ENCODE results near the gene TRPM5.

The TRPM5 gene

GRCh38 chr11:2406878-2407410, 37.4 kb downstream of the TRPM5 start:
- DNase-seq (ENCODE audit: low read depth in 2 of 2), result no peak

DNA sequence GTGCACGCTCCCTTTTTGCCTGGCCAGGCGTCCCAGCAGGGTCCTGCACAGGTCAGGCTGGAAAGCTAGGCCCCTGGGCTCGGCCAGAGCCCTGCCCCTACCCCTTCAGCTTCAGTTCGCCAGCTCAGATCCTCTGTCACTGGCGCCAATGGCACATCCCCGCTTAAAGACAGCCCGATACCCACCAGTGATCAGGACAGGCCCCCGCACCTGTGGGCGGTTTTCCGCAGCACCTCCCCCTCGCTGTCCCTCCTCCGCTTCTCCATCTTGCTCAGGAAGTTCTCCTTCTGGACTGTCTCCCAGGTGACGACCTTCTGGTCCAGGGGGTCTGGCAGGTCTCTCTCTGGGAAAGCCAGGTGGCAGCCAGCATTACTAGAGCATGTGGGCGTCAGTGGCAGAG, 37.9 kb downstream of the TRPM5 start:
- no peak for DNase-seq (ENCODE audit: low read depth in 2 of 2)

DNA sequence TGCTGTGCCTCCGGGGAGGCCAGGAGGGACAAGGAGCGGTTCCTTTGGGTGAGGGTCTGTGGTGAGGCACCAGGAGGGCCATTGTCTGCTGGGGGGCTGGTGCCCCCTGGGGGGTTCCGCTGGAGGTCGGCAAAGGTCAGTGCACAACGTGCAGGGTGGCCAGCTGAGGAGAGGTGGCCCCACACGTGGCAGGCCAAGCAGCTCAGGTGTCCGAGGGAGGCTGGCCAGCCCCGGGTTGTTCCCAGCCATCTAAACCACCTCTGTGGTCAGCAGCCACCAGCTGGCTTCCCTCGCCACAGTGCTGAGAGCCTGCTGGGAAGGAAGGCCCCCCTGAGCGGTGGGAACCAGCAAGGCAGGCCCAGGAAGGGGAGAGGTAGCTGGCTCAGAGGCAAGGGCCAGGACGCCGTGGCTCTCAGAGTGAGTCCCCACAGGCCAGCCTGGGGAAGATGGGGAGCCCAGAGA, 39.5 kb downstream of the TRPM5 start:
- no peak for DNase-seq (ENCODE audit: low read depth in 2 of 2)

- no peak for DNase-seq (ENCODE audit: low read depth in 2 of 2)
These were observed 41.2 kb downstream of the TRPM5 start for GRCh38 chr11:2402890-2403645.

DNA sequence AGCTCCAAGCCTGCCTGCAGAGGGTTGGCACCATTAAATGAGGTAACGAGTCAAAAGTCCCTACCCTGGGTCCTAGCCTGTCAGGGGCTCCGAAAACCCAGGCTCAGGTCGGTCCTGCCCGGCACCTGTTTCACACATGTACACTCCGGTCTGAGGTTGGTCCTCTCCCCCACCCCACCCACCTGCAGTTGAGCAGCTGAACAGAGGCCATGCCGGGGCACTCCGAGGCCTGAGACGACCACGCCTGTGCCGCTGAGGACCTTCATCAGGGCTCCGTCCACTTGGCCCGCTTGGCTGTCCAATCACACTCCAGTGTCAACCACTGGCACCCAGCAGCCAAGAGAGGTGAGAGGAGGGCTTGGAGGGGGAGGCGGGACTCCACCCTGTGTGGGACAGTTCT, 42.2 kb downstream of the TRPM5 start:
- DNase-seq (ENCODE audit: low read depth in 2 of 2), result no peak

DNA sequence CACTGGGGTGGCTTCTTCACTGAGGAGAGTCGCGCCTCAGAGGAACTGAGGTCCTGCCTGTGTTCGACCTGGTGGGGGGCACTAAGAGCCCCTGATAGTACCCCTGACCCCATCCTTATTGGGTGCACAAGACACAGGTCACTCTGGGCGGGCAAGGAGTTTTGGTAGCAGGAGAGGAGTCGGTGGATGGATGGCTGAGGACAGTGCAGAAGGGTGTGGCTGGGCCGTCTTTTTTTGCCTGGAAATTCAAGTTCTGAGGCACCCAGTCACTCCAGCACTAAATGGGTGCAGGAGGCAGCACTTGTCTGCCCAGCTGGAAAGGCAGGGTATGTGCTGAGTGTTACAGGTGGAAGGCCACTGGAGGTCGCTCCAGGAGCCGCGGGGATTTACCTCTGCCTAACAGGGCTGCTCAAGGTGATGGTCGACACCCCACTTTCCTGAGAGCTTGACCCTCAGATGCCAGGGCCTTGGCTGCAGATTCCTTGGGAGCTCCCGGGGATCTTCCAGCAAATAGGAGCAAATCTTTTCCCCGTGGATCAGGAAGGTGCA, 42.8 kb downstream of the TRPM5 start:
- no peak for DNase-seq (ENCODE audit: low read depth in 2 of 2)

- DNase-seq (ENCODE audit: low read depth in 2 of 2), result no peak
These were observed 43.4 kb downstream of the TRPM5 start for GRCh38 chr11:2400762-2401435.

DNA sequence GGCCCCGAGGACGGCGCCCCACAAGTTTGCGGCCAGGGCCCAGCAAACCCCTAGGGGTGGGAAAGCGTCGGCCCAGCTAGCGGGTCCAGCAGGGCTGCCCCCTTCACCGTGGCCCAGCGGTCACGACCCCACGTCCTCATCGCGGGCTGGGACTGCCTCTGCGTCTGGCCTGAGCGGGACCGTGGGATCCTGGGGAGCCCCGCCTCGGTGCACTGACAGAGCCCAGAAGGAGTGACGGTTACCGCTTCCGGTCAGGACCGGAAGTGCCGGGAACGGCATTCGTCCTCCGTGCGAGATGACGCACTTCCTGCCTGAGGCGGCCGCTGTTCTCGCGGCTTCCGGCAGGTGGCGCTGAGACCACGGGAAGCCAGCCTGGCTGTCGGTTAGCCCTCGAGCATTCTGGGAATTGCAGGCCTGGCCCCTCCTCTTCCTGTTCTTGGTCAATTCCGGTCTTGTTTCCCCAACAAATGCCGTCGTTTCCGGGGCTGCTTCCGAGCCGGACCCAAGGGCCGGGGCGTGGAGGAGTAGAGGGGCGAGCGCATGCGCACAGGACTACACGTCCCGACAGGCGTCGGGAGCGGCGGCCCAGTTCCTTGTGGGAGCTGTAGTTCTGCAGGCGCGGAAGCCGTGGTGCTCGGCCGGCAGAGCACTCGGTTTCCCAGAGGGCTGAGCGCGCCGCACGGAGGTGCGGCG, 44.1 kb downstream of the TRPM5 start, which contains the start of gene TSSC4:
Gene TSSC4 (plus strand): TSS at position 682 of the 693 bp plus-strand sequence. CDS start 1,884 bp downstream, outside the sequence.
- peak; percentile 99 for DNase-seq (ENCODE audit: low read depth in 2 of 2)

GRCh38 chr11:2399488-2400068, 44.7 kb downstream of the TRPM5 start:
- no peak for DNase-seq (ENCODE audit: low read depth in 2 of 2)

DNA sequence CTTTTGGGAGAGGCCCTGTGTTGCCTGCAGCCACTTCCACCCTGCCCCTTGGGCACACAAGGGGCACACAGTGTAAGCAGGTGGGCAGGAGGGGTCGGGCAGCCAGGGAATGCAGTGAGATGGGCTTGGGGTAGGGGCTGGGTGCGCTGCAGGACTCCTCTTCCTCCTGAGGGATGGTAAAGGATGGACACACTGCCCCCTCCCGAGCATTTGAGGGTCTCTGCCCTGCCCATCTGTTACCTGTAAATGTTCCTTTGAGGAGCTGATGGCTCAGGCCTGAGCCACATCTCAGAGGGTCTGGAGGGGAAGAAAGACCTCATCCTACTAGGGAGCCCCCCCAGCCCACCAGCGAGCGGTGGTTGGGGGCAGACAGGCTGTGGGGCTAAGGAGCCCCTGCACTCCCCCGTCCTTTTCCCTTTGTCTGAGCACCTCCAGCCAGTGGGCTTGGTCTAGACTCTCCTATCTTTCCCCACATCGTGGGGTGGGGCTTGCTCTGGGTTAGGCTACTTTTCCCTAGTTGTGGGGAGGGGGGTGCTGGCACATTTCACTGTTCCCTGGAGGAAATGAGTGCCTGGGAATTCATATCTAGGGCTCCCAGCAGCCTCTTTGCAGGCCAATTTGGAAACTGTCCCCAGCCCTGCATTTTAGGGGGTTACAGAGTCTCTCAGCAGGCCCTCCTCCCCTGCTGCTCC, 45.5 kb downstream of the TRPM5 start:
- no peak for DNase-seq (ENCODE audit: low read depth in 2 of 2)

GRCh38 chr11:2397005-2397404, 47.3 kb downstream of the TRPM5 start:
- no peak for DNase-seq (ENCODE audit: low read depth in 2 of 2)

- no peak for DNase-seq (ENCODE audit: low read depth in 2 of 2)
These were observed 47.8 kb downstream of the TRPM5 start for GRCh38 chr11:2396471-2396870.

- no peak for DNase-seq (ENCODE audit: low read depth in 2 of 2)
These were observed 48.5 kb downstream of the TRPM5 start for GRCh38 chr11:2395856-2396255.

GRCh38 chr11:2395211-2395730, 49.0 kb downstream of the TRPM5 start:
- DNase-seq (ENCODE audit: low read depth in 2 of 2), result no peak

DNA sequence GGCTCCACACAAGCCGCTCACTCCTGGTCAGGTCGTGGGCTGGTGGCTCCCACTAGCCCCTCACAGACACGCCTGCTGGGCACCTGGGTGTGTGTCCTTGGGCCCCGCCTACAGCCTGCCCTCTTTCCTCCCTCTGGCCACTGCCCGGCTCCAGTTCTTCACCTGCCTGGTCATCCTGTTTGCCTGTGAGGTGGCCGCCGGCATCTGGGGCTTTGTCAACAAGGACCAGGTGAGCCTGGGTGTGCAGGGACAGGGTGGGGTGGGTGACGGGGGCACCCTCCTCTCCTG, 49.6 kb downstream of the TRPM5 start:
- no peak for DNase-seq (ENCODE audit: low read depth in 2 of 2)
